Measurements from ENCODE around the gene RAB40C.
A peak's percentile ranks its signal among the peaks of the same experiment; 100 is the strongest.

The RAB40C gene

DNA sequence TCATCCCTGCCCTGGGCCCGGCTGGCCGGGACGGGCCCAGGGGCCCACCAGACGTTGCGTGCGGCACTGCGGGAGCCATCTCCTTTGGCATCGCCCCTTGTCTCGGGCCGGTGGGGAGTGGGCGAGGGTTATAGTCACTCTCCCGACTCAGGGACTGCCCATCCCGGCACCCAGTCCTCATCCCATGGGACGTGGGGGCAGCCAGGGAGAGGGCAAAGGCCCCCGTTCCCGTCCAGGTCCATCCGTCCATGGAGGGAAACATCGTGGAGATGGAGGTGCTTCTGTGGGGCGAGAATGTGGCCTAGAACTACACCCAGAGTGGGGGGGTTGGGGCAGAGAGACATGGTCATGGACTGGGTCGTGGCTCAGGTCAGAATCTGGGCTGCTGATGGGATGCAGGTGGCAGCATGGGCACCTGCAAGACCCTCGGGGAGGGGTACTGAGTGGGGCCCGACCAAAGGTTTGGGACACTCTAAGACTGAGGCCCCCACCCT, 56.9 kb downstream of the RAB40C start:
- no peak for DNase-seq (ENCODE audit: low read depth in 2 of 2)

DNA sequence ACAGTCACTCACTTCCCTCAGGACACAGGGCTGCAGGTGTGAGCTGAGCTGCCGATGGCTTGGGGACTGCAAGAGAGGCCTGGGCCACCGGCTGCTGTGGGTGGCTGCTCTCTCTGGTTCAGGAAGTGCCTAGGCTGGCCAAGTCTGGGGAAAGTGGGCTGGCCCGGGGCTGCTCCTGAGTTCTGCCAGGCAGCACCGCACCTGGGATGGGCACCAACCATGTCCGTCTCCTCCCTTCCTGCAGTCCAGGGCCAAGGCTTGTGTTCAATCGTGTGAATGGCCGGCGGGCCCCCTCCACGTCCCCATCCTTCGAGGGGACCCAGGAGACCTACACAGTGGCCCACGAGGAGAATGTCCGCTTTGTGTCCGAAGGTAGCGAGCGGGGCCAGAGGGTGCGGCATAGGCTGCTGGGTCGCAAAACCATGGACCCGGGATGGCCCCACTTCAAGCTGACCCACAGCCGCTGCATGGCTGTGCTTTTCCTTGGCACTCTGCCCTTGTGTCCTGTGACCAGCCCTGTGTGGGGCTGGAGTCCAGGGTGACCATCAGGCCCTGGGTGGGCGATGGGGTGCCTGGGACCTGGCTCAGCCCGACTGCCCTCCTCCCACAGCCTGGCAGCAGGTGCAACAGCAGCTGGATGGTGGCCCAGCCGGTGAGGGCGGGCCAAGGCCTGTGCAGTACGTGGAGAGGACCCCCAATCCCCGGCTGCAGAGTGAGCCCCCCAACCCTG, 57.5 kb downstream of the RAB40C start:
- DNase-seq (ENCODE audit: low read depth in 2 of 2): no peak

DNA sequence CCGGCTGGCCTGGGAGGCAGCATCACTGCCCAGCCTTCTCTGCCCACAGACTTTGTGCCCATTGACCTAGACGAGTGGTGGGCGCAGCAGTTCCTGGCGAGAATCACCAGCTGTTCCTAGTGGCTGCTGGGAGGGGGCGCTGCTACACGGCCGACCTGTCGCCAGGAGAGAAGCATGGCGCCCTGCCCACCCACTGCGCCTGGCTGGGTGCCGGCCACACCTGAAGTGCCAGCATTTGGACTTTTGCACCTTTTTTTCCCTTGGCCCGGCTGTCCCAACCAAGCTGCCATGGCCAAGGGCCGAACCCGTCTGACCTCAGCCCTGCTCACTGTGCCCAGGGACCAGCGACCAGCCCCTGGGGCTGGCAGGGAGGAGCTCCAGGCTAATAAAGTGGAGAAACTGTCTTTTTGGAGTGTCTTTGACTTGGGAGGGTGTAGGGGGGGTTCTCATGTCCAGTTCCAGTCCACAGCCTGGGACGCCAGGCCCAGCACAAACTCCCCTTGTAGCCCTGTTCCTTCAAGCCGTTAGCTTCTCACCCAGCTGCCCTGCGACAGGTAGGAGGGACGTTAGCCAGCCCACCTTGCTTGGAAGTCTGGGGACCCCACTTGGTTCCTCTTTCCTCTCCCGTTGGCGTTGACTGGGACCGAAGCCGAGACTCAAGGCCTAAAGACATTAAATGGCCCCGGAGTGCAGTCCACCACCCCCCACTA, 58.4 kb downstream of the RAB40C start:
- peak in 1 of 2 donors; percentile 44 for DNase-seq (ENCODE audit: low read depth in 2 of 2)

DNA sequence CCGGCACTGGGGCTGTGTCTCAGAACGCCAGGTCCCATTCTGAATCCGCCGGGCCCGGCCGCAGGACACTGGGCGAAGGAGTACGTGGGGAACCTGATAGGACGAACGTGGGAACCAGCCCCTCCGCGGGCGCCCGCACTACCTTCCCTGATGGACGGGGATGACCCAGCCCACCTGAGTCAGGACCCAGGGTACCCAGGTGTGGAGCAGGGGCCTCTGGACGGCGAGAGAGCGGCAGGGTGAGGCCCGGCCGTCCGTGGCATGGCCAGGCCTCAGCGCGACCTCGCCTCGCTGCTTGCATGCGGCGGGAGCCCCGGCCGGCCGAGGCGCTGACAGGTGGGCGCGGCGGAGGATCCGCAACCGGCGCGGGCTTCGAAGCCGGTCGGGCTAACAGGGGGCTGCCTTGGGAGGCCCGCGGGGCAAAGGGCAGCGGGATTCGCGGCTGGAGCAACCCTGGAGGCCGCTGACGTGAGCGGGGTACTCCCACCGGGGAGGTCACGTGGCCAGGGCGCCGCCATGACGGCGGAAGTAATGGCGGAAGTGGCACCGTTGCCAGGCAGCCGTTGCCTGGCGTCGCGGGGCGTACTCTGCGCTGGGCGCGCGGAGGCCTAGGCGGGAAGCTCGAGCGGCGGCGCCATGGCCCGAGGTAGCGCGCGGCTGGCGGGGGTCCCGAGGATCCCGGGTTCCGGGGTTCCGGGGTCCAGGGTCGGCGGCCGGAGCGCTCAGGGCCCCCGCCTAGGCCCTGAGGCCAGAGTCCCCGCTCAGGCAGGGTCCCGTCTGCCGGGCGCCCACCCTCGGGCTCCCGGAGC, 59.1 kb downstream of the RAB40C start, which contains the start of gene WDR90:
Gene WDR90 (plus strand): TSS at position 585 of the 809 bp plus-strand sequence. CDS start 52 bp downstream, at position 637.
- DNase-seq (ENCODE audit: low read depth in 2 of 2): peak; percentile 87 to 90

DNA sequence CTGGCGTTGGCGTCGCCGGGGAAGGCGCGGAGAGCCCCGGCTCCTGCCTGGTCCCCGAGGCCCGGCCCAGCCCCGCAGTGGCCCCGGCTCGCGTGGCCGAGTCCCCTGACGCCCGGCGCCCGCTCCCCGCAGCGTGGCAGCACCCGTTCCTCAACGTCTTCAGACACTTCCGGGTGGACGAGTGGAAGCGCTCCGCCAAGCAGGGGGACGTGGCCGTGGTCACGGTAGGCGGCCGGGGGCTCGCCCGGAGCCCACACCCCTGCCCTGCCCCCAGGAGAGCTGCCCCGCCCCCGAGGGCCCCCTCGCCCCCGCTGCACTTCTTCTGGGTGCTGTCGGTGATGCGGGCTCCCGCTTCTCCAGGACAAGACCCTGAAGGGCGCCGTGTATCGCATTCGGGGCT, 59.8 kb downstream of the RAB40C start:
- no peak for DNase-seq (ENCODE audit: low read depth in 2 of 2)

DNA sequence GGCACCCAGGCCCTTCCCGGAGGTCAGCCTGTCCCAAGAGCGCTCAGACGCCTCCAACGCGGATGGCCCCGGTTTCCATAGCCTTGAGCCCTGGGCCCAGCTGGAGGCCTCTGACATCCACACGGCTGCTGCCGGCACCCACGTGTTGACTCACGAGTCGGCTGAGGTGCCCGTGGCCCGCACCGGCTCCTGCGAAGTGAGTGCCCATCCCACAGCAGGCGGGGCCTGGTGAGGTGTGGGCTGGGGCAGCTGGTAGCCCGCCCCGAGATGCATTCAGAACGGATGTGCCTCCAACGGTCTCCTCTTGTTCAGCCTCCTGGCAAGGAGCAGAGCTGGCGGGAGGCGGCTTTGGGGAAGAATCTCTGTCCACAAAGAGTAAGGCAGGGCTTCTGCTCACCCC, 62.0 kb downstream of the RAB40C start:
- DNase-seq (ENCODE audit: low read depth in 2 of 2): no peak

DNA sequence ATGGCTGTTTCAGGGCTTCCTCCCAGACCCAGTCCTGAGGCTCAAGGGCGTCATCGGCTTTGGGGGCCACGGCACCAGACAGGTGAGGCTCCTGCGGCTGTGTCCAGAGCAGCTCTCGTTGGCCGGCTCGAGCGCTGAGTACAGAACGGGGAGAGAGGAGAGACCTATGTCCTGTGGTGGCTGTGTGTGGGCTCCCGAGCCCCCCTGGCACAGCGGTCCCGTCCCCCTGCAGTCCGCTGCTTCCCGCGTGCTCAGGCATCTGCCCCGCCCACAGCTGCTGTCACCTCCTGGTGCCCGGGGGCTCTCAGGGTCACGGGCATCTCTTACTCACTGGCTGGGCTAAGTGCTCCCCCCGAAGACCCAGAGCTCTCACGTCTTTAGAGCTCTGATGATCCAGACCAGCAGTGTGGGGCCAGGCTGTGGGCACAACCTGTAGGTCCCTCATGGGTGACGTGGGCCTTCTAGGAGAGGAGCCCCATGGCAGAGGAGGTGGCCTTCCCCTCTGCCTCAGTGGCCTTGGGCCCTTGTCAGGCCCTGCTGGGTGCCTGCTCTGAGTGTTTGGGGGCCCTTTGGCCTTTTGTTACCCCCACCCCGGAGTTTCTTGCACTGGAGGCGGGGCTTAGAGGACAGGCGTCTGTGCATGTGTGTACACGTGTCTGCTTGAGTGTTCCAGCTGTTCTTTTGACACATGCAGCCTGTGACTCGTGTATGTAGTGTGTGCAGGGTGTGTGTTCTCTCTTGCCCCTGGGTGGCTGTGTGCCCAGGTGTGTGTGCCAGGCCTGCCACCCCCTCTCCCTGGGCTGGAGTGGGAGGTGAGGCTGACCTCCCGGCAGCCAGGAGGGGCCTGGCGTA, 62.8 kb downstream of the RAB40C start:
- DNase-seq (ENCODE audit: low read depth in 2 of 2): no peak

DNA sequence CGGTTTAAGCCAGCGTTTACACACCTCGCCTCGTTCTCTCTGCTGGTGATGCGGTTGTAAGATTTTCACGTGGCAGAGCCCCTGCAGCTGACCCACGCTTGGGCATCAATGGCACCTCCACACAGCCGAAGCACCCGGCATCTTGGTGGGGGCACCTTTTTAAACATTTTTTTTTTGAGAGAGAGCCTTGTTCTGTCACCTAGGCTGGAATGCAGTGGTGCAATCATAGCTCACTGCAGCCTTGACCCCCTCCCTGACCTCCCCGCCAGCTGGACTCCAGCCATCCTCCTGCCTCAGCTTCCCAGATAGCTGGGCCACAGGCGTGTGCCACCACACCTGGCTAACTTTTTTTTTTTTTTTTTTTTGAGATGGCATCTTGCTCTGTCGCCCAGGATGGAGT, 64.2 kb downstream of the RAB40C start:
- no peak for DNase-seq (ENCODE audit: low read depth in 2 of 2)

DNA sequence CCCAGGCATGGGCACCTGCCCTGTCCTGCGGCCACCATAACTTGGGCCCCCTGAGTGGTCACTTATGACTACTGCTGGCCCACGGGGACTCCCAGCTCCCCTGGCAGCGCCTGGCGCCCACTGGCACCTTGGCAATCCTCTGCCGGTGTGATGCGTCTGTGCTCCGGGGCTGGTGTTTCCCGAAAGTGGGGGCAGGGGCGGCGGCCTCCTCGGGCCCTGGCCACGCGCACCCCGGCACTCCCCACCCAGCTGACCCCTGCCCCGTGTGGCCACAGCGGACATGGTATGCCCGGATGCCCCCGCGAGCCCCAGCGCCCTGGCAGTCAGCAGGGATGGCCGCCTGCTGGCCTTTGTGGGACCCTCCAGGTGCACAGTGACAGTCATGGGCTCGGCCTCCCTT, 67.6 kb downstream of the RAB40C start:
- DNase-seq (ENCODE audit: low read depth in 2 of 2): no peak

DNA sequence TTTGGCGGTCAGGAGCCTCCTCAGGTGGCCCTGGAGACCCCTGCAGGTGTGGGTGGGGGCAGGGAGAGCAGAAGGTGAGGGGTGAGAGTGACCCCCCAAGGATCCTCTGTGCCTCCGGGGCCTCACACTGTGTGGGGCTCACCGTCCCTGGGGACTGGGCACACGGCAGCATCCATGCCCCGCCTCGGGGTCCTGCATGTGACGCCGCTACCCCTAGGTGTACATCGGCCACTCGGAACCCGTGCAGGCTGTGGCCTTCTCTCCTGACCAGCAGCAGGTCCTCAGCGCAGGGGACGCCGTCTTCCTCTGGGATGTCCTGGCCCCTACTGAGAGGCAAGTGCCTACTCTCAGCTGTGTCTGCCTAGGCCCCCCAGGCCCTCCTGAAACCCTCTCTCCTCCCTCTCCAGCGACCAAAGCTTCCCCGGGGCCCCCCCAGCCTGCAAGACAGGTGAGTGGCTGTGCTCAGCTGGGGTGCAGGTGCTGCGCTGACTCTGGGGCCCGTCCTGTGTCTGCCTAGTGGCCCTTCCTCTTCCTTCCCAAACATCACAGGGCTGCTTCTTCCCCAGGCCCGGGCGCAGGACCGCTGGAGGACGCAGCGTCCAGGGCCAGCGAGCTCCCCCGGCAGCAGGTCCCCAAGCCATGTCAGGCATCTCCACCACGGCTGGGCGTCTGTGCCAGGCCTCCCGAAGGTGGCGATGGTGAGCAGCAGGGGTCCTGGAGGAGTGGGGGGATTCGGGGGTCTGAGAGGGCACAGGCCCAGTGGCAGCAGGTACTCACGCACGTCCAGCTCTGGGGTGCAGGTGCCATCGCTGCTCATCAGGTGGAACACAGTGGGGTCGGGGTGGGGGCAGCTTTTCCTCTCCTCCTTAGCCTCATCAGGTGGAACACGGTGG, 69.1 kb downstream of the RAB40C start:
- DNase-seq (ENCODE audit: low read depth in 2 of 2): no peak

DNA sequence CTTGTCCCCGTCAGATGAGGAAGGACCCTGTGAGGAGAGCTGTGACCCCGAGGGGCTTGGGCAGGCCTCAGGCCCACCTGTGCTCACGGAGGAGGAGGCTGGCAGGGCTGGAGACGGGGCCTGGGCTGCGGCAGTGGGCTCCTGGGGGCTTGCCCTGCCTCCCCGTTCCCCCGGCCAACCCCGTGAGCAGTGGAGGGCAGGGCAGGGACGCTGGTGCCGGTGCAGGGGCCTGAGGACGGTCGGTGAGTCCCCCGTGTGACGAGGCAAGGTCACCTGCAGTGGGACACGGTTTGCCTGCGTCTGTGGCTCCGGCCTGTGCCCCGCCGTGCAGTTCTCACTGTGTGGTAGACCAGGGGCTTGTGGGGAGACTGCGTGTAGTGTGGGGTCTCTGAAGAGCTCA, 69.8 kb downstream of the RAB40C start:
- no peak for DNase-seq (ENCODE audit: low read depth in 2 of 2)

DNA sequence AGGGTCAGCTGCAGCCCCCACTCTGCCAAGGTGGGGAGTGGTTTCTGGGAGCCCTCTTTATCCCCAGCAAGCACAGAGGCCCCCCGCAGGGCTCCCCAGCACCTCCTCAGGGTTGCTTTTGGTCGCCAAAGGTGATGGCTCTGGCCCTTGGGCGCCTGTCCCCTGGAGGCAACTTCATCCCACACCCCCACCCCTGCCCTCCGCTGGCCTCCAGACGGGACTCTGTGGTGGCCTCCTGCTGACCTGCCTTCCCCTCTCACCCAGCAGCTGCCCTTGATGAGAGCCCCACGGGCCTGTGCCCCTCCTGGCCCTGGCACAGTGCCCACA, 70.2 kb downstream of the RAB40C start:
- DNase-seq (ENCODE audit: low read depth in 2 of 2): no peak

DNA sequence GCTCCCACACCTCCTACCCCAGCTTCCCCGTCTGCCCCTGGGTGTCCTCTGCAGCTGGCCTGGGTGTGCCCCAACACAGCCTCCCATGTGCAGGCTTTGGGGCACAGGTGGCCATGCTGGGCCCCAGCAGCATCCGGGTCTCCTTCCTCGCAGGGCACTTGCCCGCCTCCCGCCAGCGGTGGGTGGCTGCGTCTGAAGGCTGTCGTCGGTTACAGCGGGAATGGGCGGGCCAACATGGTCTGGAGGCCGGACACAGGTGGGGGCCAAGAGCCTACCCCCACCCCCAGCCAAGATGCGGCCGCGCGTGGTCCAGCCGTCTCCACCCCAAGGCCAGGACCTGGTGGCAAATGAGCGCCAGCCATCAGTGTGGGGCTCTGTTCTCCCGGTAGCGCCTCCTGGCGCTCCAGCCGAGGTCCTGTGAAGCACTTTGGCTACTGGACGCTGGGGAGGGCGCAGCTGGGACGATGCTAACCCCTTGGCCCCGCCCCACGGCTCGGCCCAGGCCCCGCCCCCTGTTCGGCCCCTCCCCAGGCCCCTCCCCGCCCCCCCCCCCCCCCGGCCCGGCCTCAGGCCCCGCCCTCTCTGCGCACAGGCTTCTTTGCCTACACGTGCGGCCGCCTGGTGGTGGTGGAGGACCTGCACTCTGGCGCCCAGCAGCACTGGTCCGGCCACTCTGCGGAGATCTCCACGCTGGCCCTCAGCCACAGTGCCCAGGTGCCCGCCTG, 70.8 kb downstream of the RAB40C start:
- DNase-seq (ENCODE audit: low read depth in 2 of 2): peak; percentile 47 to 62

DNA sequence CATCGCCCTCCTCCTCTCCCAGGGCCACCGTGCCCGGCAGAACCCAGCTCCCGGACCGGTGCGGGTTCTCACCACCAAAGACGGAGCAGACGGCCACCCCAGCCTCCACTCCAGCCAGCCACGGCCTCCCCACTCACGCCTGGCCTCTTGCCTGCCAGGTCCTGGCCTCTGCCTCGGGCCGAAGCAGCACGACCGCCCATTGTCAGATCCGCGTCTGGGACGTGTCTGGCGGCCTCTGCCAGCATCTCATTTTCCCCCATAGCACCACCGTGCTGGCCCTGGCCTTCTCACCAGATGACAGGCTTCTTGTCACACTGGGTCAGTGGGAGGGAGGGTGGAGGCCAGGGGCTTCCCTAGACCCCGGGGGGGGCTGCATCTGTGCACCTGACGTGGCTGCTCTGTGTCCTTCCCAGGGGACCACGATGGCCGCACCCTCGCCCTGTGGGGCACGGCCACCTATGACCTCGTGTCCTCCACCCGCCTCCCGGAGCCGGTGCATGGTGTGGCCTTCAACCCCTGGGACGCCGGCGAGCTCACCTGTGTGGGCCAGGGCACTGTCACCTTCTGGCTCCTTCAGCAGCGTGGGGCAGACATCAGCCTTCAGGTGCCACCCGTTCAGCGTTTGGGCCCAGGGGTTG, 71.4 kb downstream of the RAB40C start:
- no peak for DNase-seq (ENCODE audit: low read depth in 2 of 2)

DNA sequence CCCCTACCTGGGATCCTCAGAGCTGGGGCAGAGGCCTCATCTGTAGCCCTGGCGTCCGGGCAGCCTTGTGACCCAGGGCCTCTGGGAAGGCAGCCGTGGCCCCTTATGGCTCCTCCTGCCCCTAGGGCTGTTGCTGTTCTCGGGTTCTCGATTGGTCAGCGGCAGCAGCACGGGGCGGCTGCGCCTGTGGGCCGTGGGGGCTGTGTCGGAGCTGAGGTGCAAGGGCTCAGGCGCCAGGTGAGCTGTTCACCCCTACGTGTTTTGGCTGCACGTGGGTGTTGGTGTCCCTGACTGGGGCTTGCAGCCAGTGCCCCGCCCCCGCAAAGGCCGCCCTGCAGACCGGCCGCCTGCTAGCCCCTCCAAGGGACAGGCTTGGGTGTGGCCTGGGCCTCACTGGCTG, 72.2 kb downstream of the RAB40C start:
- no peak for DNase-seq (ENCODE audit: low read depth in 2 of 2)

DNA sequence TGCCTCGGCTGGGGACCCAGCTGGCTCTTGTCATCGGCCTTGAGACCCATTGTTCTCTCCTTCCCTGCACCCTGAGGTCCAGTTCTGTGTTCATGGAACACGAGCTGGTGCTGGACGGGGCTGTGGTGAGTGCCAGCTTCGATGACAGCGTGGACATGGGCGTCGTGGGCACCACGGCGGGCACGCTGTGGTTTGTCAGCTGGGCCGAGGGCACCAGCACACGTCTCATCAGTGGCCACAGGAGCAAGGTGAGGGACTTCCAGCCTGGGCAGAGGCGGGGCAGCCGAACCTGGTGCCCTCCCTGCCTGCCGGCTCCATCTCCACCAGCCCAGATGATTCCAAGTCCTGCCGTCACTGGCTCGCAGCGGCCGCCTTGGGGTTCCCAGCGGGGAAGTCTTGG, 72.7 kb downstream of the RAB40C start:
- DNase-seq (ENCODE audit: low read depth in 2 of 2): no peak

DNA sequence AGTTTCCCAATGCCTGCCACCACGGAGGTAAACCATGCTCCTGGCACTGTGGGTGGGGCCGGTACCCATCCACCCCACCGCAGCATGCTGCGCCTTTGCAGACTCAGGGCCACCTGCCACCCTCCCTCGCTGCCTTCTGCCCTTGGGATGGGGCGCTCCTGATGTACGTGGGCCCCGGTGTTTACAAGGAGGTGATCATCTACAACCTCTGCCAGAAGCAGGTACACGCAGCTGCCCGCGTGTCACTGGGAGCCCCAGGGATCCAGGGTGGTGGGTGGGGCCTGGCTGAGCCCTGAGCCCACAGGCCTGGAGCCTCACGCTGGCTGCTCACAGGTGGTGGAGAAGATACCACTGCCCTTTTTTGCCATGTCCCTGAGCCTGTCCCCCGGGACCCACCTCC, 76.7 kb downstream of the RAB40C start:
- no peak for DNase-seq (ENCODE audit: low read depth in 2 of 2)

DNA sequence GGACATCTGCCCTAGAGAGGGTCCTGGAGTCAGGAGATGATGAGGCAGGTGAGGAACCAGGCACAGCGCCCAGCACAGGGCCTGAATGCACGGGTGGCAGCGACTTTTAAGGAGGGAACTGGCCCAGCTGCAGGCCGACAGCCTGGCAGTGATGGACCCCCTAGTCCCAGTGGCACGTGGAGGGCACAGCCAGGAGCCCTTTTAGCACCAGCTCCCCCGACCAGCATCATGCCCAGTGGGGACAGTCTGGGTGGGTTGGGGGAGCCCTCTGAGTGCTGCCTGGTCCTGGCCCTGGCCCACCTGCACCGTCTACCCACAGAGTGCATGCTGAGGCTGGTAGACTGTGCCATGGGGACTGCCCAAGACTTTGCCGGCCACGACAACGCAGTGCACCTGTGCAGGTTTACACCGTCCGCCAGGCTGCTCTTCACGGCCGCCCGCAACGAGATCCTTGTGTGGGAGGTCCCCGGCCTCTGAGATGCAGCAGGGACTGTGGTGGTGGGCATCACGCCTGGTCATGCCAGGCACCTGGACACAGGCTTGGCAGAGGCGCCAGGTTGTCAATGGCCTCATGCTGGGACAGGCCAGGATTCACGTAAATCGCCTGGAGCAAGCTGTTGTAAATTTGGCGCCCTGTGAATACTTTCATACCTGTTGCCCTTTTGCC, 77.4 kb downstream of the RAB40C start:
- no peak for DNase-seq (ENCODE audit: low read depth in 2 of 2)

Data from activated CD4-positive, alpha-beta T cell treated with anti-CD3 and anti-CD28 coated beads for 24 hours (primary cell).